HEK293T (cell line): ENCODE results near the gene NOL9.

ENCODE experiments used
- CTCF ChIA-PET: fragments of 350-600 bp; formaldehyde crosslinking; extraction: SDS; loops from one replicate; lab custom pipeline; 2021; ENCODE audit warnings: antibody characterized with exemption, inconsistent platforms; lab: Yijun Ruan, JAX
- POLR2A ChIA-PET: fragments of 350-600 bp; formaldehyde crosslinking; extraction: SDS; loops from one replicate; lab custom pipeline; 2020; ENCODE audit warnings: antibody characterized with exemption, inconsistent platforms; lab: Yijun Ruan, JAX
- DNase-seq: peaks from one replicate; pipeline ENCODE4 v3.0.0; 2012; ENCODE audit warnings: mixed read lengths; ENCODE audit errors: extremely low spot score
- ARNT ChIP-seq: fragments of 450-650 bp; IDR thresholded peaks from 2 replicates; pipeline ENCODE4 v1.6.1; 2017; ENCODE audit warnings: mild to moderate bottlenecking
- BHLHE40 ChIP-seq: fragments of 450-650 bp; IDR thresholded peaks from 2 replicates; pipeline ENCODE4 v1.6.1; 2016; ENCODE audit warnings: mild to moderate bottlenecking, moderate library complexity, borderline replicate concordance
- CTBP1 ChIP-seq: fragments of 450-650 bp; IDR thresholded peaks from 2 replicates; pipeline ENCODE4 v1.6.1; 2016; ENCODE audit warnings: borderline replicate concordance
- ELF4 ChIP-seq: fragments of 450-650 bp; IDR thresholded peaks from 2 replicates; pipeline ENCODE4 v1.6.1; 2017; ENCODE audit warnings: antibody characterized with exemption
- FOXA1 ChIP-seq: fragments of 450-650 bp; IDR thresholded peaks from 2 replicates; pipeline ENCODE4 v1.6.1; 2016; ENCODE audit warnings: mild to moderate bottlenecking
- FOXK2 ChIP-seq: fragments of 450-650 bp; IDR thresholded peaks from 2 replicates; pipeline ENCODE4 v1.6.1; 2016; ENCODE audit warnings: mild to moderate bottlenecking
- FOXM1 ChIP-seq: fragments of 450-650 bp; IDR thresholded peaks from 2 replicates; pipeline ENCODE4 v1.6.1; 2017; ENCODE audit warnings: mild to moderate bottlenecking, borderline replicate concordance
- HDGF ChIP-seq: fragments of 450-650 bp; IDR thresholded peaks from 2 replicates; pipeline ENCODE4 v1.6.1; 2017; ENCODE audit warnings: antibody characterized with exemption, borderline replicate concordance
- L3MBTL2 ChIP-seq: fragments of 450-650 bp; conservative IDR thresholded peaks from 2 replicates; pipeline ENCODE4 v1.6.1; 2016; ENCODE audit warnings: mild to moderate bottlenecking
- LEF1 ChIP-seq: fragments of 450-650 bp; IDR thresholded peaks from 2 replicates; pipeline ENCODE4 v1.6.1; 2017; ENCODE audit warnings: mild to moderate bottlenecking, borderline replicate concordance
- NFRKB ChIP-seq: fragments of 450-650 bp; IDR thresholded peaks from 2 replicates; pipeline ENCODE4 v1.6.1; 2016; ENCODE audit warnings: mild to moderate bottlenecking, moderate library complexity
- SP1 ChIP-seq: fragments of 450-650 bp; IDR thresholded peaks from 2 replicates; pipeline ENCODE4 v1.6.1; 2017
- SUZ12 ChIP-seq: fragments of 450-650 bp; IDR thresholded peaks from 2 replicates; pipeline ENCODE4 v1.6.1; 2016; ENCODE audit warnings: mild to moderate bottlenecking
- TARDBP ChIP-seq: fragments of 450-650 bp; IDR thresholded peaks from 2 replicates; pipeline ENCODE4 v1.6.1; 2016
- ZNF384 ChIP-seq: fragments of 450-650 bp; IDR thresholded peaks from 2 replicates; pipeline ENCODE4 v1.6.1; 2016
- TF ChIP-seq, protein P1 (sequence below): fragments of 450-650 bp; IDR thresholded peaks from 2 replicates; pipeline ENCODE4 v1.6.1; 2016

NOL9 gene

DNA sequence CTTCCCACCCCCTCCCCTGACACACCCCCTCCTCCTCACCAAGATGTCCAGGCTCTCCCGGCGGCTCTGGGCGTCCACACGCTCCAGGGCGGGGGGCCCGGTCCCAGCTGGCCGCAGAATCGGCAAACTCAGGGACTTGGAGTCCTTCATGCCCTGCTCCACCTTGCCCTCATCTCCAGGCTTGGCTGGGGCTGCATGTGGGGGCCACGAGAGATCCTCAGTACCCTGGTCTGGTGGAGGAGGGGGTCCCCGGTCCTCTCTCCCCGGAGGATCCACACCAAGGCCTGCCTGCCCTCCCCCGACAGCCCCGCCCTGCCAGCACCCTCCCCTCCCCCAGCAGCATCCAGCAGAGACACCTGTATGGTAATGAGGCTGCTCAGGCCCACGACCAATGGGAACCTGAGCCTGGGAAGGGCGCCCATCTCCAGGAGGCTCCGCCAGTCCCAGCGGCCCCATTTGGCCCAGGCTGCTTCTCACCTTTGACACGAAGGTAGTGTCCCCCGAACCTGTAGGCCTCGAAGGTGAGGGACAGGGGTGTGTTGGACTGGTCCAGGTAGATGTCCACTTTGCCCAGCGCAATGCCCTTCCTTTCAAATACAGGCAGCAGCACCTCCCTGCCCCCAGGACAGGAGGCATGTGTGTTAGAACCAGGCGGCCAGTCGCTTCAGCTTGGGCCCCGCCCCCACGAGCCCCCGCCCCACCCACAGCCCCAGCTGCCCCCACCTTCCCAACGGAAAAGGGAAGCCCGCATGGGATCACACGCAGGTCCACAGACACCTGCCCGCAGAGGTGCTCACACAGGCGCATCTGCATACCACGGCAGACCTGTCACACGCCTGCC lies 80.1 kb downstream of the NOL9 start:
- ChIA-PET POLR2A (no interaction called here), CTCF (no interaction called here)
- TF ChIP-seq ARNT, result no peak
- no peak for TF ChIP-seq SP1
- no peak for TF ChIP-seq TARDBP
- no peak for TF ChIP-seq HDGF
- no peak for TF ChIP-seq CTBP1
- no peak for TF ChIP-seq ELF4
- no peak for TF ChIP-seq L3MBTL2
- TF ChIP-seq FOXM1, result no peak
- no peak for TF ChIP-seq LEF1
- no peak for TF ChIP-seq ZNF384
- no peak for TF ChIP-seq NFRKB
- TF ChIP-seq BHLHE40, result no peak
- TF ChIP-seq, protein P1, sequence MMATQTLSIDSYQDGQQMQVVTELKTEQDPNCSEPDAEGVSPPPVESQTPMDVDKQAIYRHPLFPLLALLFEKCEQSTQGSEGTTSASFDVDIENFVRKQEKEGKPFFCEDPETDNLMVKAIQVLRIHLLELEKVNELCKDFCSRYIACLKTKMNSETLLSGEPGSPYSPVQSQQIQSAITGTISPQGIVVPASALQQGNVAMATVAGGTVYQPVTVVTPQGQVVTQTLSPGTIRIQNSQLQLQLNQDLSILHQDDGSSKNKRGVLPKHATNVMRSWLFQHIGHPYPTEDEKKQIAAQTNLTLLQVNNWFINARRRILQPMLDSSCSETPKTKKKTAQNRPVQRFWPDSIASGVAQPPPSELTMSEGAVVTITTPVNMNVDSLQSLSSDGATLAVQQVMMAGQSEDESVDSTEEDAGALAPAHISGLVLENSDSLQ, result no peak
- TF ChIP-seq FOXK2, result no peak
- no peak for TF ChIP-seq FOXA1
- TF ChIP-seq SUZ12, result no peak
- DNase-seq, result no peak

DNA sequence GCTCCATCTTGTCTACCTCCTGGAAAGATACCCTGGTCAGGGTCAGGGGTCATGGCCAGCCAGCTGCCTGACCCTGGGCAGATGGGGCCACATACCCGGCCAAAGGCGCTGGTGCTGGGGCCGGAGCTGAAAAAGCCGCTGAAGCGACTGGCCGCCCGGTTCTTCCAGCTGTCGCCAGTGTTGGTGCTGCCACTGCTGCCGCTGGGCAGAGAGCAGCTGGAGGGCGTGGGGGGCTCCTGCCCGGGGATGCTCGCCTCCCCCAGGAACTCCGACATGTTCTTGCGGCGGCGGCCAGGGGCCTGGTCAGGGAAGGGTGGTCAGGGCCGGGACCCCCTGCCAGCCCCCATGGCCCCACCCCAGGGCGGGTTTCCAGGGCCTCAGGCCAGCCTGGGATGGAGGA lies 81.2 kb downstream of the NOL9 start:
- POLR2A ChIA-PET, result no interaction called here
- no peak for DNase-seq
- no peak for TF ChIP-seq HDGF
- TF ChIP-seq BHLHE40, result no peak
- TF ChIP-seq ARNT, result no peak
- no peak for TF ChIP-seq CTBP1
- no peak for TF ChIP-seq ELF4
- no peak for TF ChIP-seq NFRKB
- no peak for TF ChIP-seq ZNF384
- TF ChIP-seq SP1, result no peak
- CTCF ChIA-PET, result interaction anchor here (1.4 kb wide), 1 partner anchor 12 kb away, joined by 3 read pairs; no protein-coding TSS in a partner anchor

DNA sequence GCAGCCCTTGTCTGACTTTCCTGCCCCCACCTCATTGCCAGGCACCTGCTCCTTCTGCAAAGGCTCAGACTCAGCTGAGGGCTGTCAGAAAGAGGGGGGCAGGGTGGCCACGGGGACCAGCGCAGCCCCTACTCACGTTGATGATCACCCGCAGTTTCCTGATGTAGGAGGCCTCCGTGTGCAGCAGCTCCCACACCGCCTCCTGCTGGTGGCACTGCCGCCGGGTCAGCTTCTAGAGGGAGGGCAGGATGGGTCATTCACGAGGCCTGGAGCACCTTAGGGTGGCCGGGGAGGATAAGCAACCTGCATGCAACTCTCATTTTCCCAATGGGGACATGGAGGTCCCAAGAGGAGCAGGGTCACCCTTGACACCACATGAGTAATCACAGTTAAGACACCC lies 81.9 kb downstream of the NOL9 start:
- TF ChIP-seq FOXK2 (no peak), CTBP1 (no peak), TARDBP (no peak), ARNT (no peak), NFRKB (no peak), L3MBTL2 (no peak), FOXA1 (no peak), SUZ12 (no peak), LEF1 (no peak), ZNF384 (no peak), BHLHE40 (no peak), SP1 (no peak), ELF4 (no peak), FOXM1 (no peak), HDGF (no peak)
- TF ChIP-seq, protein P1, result no peak

DNA sequence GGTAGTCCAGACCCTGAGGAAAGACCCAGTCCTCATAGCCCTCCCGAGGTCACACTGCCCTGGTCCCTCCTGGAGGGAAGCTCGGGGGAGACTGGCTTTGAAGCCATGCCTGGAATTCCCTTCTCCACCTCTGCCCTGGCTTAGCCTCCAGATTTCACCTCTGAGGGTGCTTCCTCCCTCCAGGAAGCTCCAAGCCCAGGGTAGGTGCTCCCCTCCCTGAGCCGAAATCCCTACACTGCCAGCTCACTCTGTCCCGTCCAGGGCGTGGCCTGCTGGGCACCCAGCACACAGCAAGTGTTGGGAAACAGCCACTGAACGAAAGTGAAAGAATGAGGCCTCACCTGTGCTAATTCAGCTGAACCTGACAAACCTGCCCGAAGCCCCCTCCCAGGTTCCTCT lies 82.3 kb downstream of the NOL9 start:
- ChIA-PET POLR2A (no interaction called here), CTCF (interaction anchor here (1.1 to 1.4 kb wide), 2 partner anchors 9 to 11 kb away, joined by 3 to 4 read pairs; no protein-coding TSS in a partner anchor)
- no peak for TF ChIP-seq TARDBP
- no peak for TF ChIP-seq SP1
- no peak for TF ChIP-seq ARNT
- TF ChIP-seq LEF1, result no peak
- no peak for TF ChIP-seq HDGF
- no peak for TF ChIP-seq SUZ12
- no peak for TF ChIP-seq ELF4
- TF ChIP-seq, protein P1, result no peak
- TF ChIP-seq FOXK2, result no peak
- TF ChIP-seq L3MBTL2, result no peak
- no peak for TF ChIP-seq CTBP1
- no peak for TF ChIP-seq ZNF384
- DNase-seq, result no peak

More for the DNA sequence above, 81.9 kb downstream of the NOL9 start:
- ChIA-PET CTCF (interaction anchor here (1.1 to 1.4 kb wide), 2 partner anchors 10 to 11 kb away, joined by 3 to 4 read pairs; no protein-coding TSS in a partner anchor), POLR2A (no interaction called here)
- DNase-seq, result no peak
